ENCODE data around the gene ABRACL.

Gene ABRACL

DNA sequence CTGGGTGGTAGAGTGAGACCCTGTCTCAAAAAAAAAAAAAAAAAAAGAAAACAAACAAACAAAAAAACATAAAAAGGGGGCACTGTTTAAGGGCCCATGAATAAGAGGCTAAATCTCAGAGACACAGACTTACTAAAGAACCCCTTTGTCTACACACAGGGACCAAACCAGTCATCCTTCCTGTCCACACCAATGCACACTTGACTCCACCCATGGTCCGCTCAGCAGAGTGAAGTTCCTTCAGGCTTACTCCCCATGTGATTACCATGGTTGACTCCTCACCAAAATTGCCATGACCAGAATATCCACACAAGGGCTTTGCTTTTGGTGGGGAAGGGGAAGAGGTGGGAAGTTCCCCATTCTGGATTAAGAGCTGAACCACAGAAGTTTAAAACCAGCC, 21.1 kb upstream of the ABRACL start:
- no peak for DNase-seq (ENCODE audit: low read depth in 1 of 2, low spot score in 1 of 2)
- no peak for TF ChIP-seq SPI1 (IDR thresholded peaks at IDR 0.05; ENCODE audit: borderline replicate concordance, low read depth)
- TF ChIP-seq, protein P1, sequence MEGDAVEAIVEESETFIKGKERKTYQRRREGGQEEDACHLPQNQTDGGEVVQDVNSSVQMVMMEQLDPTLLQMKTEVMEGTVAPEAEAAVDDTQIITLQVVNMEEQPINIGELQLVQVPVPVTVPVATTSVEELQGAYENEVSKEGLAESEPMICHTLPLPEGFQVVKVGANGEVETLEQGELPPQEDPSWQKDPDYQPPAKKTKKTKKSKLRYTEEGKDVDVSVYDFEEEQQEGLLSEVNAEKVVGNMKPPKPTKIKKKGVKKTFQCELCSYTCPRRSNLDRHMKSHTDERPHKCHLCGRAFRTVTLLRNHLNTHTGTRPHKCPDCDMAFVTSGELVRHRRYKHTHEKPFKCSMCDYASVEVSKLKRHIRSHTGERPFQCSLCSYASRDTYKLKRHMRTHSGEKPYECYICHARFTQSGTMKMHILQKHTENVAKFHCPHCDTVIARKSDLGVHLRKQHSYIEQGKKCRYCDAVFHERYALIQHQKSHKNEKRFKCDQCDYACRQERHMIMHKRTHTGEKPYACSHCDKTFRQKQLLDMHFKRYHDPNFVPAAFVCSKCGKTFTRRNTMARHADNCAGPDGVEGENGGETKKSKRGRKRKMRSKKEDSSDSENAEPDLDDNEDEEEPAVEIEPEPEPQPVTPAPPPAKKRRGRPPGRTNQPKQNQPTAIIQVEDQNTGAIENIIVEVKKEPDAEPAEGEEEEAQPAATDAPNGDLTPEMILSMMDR (IDR thresholded peaks at IDR 0.05; ENCODE audit: insufficient read depth, low read length): no peak
- Histone ChIP-seq H3K27me3 (ENCODE audit: insufficient read depth, poor library complexity, severe bottlenecking) (no peaks in the 10 kb centered on the region), H3K27ac (replicated peaks) (no peak overlapping the region), H3K4me3 (replicated peaks; ENCODE audit: insufficient read depth, low read length) (no peak overlapping the region)

DNA sequence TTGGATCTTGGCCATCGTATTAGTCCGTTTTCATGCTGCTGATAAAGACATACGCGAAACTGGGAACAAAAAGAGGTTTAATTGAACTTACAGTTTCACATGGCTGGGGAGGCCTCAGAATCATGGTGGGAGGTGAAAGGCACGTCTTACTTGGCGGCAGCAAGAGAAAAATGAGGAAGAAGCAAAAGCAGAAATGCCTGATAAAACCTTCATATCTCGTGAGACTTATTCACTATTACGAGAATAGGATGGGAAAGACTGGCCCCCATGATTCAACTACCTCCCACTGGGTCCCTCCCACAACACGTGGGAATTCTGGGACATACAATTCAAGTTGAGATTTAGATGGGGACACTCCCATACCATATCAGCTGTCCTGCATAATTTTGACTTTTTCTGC, 20.4 kb upstream of the ABRACL start:
- no peak for TF ChIP-seq POLR2AphosphoS5 (IDR thresholded peaks at IDR 0.05; ENCODE audit: low read depth)
- peak; percentile 47; the same call in 1 of the 2 replicates for TF ChIP-seq SPI1 (IDR thresholded peaks at IDR 0.05; ENCODE audit: borderline replicate concordance, low read depth)
- Histone ChIP-seq H3K27ac (replicated peaks) (no peak overlapping the region), H3K27me3 (ENCODE audit: insufficient read depth, poor library complexity, severe bottlenecking) (no peaks in the 10 kb centered on the region)

DNA sequence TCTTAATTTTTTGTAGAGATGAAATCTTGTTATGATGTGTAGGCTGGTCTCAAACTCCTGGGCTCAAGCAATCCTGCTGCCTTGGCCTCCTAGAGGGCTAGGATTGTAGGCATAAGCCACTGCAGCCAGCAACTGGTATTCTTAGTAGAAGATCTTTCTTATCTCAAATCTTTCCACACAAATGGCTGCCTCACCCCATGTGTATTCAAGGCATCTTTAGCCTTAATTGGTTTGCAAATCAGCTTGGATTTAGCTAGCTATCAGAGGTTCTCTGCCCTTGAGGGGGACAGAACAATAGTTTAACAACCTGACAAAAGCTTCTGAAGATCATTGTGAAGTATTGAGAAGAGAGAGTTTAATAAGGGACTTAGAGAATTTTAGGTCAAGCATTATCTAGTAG, 17.9 kb upstream of the ABRACL start:
- Histone ChIP-seq H3K27me3 (ENCODE audit: insufficient read depth, poor library complexity, severe bottlenecking) (no peaks in the 10 kb centered on the region), H3K27ac (replicated peaks) (no peak overlapping the region), H3K4me3 (replicated peaks; ENCODE audit: insufficient read depth, low read length) (no peak overlapping the region)
- TF ChIP-seq, protein P2, sequence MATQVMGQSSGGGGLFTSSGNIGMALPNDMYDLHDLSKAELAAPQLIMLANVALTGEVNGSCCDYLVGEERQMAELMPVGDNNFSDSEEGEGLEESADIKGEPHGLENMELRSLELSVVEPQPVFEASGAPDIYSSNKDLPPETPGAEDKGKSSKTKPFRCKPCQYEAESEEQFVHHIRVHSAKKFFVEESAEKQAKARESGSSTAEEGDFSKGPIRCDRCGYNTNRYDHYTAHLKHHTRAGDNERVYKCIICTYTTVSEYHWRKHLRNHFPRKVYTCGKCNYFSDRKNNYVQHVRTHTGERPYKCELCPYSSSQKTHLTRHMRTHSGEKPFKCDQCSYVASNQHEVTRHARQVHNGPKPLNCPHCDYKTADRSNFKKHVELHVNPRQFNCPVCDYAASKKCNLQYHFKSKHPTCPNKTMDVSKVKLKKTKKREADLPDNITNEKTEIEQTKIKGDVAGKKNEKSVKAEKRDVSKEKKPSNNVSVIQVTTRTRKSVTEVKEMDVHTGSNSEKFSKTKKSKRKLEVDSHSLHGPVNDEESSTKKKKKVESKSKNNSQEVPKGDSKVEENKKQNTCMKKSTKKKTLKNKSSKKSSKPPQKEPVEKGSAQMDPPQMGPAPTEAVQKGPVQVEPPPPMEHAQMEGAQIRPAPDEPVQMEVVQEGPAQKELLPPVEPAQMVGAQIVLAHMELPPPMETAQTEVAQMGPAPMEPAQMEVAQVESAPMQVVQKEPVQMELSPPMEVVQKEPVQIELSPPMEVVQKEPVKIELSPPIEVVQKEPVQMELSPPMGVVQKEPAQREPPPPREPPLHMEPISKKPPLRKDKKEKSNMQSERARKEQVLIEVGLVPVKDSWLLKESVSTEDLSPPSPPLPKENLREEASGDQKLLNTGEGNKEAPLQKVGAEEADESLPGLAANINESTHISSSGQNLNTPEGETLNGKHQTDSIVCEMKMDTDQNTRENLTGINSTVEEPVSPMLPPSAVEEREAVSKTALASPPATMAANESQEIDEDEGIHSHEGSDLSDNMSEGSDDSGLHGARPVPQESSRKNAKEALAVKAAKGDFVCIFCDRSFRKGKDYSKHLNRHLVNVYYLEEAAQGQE (IDR thresholded peaks at IDR 0.05; ENCODE audit: insufficient replicate concordance, low read depth): no peak
- TF ChIP-seq, protein P1 (IDR thresholded peaks at IDR 0.05; ENCODE audit: insufficient read depth, low read length): no peak
- TF ChIP-seq SPI1 (IDR thresholded peaks at IDR 0.05; ENCODE audit: borderline replicate concordance, low read depth) (no peak), GABPA (IDR thresholded peaks at IDR 0.05; ENCODE audit: low read depth) (no peak), POLR2AphosphoS5 (IDR thresholded peaks at IDR 0.05; ENCODE audit: low read depth) (no peak)
- DNase-seq (ENCODE audit: low read depth in 1 of 2, low spot score in 1 of 2): no peak

More for the DNA sequence above, 20.4 kb upstream of the ABRACL start:
- DNase-seq (ENCODE audit: low read depth in 1 of 2, low spot score in 1 of 2): no peak
- H3K4me3 ChIP-seq (replicated peaks; ENCODE audit: insufficient read depth, low read length): no peak overlapping the region

DNA sequence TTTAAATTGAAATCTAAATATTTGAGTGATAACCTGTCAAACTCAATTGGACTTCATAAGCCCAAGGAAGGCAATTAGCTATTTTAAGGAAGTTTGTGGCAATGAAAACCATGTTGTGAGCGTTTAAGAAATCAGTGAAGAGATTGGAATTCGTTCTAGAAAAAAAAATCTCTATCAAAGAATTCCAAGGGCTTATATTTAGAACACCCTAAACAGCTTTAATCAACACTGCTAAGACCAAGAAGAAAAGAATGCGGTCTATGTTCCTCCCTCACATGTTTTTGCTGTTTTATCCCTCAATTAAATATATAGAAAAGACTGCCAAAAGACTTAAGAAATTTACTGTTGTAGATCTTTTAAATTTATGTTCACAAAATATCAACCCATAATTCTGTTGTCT, 16.6 kb upstream of the ABRACL start:
- TF ChIP-seq SPI1 (IDR thresholded peaks at IDR 0.05; ENCODE audit: borderline replicate concordance, low read depth): no peak
- TF ChIP-seq, protein P2 (IDR thresholded peaks at IDR 0.05; ENCODE audit: insufficient replicate concordance, low read depth): no peak
- no peak for TF ChIP-seq GABPA (IDR thresholded peaks at IDR 0.05; ENCODE audit: low read depth)
- no peak for TF ChIP-seq POLR2AphosphoS5 (IDR thresholded peaks at IDR 0.05; ENCODE audit: low read depth)
- TF ChIP-seq, protein P1 (IDR thresholded peaks at IDR 0.05; ENCODE audit: insufficient read depth, low read length): no peak
- DNase-seq (ENCODE audit: low read depth in 1 of 2, low spot score in 1 of 2): no peak
- Histone ChIP-seq H3K27me3 (ENCODE audit: insufficient read depth, poor library complexity, severe bottlenecking) (no peaks in the 10 kb centered on the region), H3K27ac (replicated peaks) (no peak overlapping the region), H3K4me3 (replicated peaks; ENCODE audit: insufficient read depth, low read length) (no peak overlapping the region)
